T-helper 17 cell (primary cell): ENCODE data around the gene NAP1L4. TPM values are rescaled to one million over a fixed set of nuclear protein-coding genes. Genes with fewer than 3 reads are reported as not detected.
"Not testable (repeated sequence)": the region's sequence is repeated elsewhere in the genome, so short reads cannot be mapped to it uniquely, and the experiment has no call there.

ENCODE experiments used
- ATAC-seq: fragments of 150-1000 bp; cut with Tn5 transposase; 2 replicates; pipeline ENCODE4 v1.10.0; 2021; ENCODE audit warnings: mild to moderate bottlenecking, moderate library complexity
- DNase-seq, 3 donors: peaks; one replicate each; pipeline versions ENCODE4 v3.0.0 to v3.0.0-alpha.2; 2020 to 2021
- H3K9me3 ChIP-seq: one replicate; pipeline ENCODE4 v1.7.0; 2013; ENCODE audit warnings: low read length, mild to moderate bottlenecking; ENCODE audit not compliant: control insufficient read depth, poor library complexity, severe bottlenecking
- H3K27ac Mint-ChIP-seq: one replicate; pipeline ENCODE4 v1.8.0; 2022; ENCODE audit warnings: mild to moderate bottlenecking, moderate library complexity, mixed read lengths
- H3K27me3 Mint-ChIP-seq: one replicate; pipeline ENCODE4 v1.8.0; 2022; ENCODE audit warnings: mixed read lengths
- H3K36me3 Mint-ChIP-seq: one replicate; pipeline ENCODE4 v1.8.0; 2022; ENCODE audit warnings: low read depth, mixed read lengths
- H3K4me1 Mint-ChIP-seq: one replicate; pipeline ENCODE4 v1.8.0; 2022; ENCODE audit warnings: mild to moderate bottlenecking, mixed read lengths
- H3K4me3 Mint-ChIP-seq: one replicate; pipeline ENCODE4 v1.8.0; 2022; ENCODE audit warnings: mild to moderate bottlenecking, moderate library complexity, mixed read lengths
- total RNA-seq, 4 donors: library from RNA in 2 of 4; stranded (reverse) in 2 of 4; gene quantifications; one replicate each; pipeline ENCODE4 v1.2.3 and lab custom pipeline; 2022 to 2026

Gene NAP1L4
- total RNA-seq, 2 donors from 2014 or later = 229 to 275 TPM

- no peak overlapping the region for H3K27ac Mint-ChIP-seq
- no peak overlapping the region for H3K4me3 Mint-ChIP-seq
- H3K36me3 Mint-ChIP-seq = peaks cover 2% of the 10 kb centered on the region
- H3K27me3 Mint-ChIP-seq = no peaks in the 10 kb centered on the region
- H3K9me3 ChIP-seq = no peaks in the 10 kb centered on the region
- H3K4me1 Mint-ChIP-seq = peaks cover 11% of the 10 kb centered on the region
- no peak for DNase-seq
- no peak for ATAC-seq
Observed at GRCh38 chr11:2912498-2912897, 79.6 kb downstream of the NAP1L4 start.

DNA sequence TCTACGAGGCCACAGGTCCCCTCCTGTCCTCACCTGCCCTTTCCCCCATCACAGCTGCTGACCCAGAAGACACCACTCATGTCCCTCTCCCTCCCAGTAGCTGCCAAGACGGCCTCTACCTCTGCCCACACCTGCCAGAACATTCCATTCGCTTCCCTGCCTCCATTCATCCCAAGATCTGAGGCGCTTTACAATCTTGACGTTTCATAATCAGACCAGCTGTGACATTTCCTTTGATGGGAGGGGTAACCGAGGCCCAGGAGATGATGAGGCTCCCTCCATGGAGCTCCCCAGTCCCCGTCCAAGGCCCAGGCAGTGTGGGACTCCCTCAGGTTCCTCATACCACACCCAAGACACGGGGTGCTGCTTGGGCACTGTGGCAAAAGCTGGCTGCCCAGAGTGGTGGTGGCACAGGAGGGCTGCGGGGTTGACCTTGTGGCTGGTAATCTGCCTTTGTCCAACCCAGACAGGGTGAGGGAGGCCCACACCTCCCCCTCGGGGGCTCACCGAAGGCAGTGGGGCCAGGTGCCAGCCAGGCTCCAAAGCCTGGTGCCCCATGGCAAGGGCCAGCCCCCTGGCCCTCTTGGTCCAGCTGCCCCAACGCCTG, 80.2 kb downstream of the NAP1L4 start:
- H3K36me3 Mint-ChIP-seq = peaks cover 2% of the 10 kb centered on the region
- no peaks in the 10 kb centered on the region for H3K9me3 ChIP-seq
- H3K27me3 Mint-ChIP-seq = no peaks in the 10 kb centered on the region
- H3K27ac Mint-ChIP-seq = no peak overlapping the region
- ATAC-seq (no peak), DNase-seq (no peak)
- H3K4me1 Mint-ChIP-seq = peaks cover 11% of the 10 kb centered on the region
- no peak overlapping the region for H3K4me3 Mint-ChIP-seq

DNA sequence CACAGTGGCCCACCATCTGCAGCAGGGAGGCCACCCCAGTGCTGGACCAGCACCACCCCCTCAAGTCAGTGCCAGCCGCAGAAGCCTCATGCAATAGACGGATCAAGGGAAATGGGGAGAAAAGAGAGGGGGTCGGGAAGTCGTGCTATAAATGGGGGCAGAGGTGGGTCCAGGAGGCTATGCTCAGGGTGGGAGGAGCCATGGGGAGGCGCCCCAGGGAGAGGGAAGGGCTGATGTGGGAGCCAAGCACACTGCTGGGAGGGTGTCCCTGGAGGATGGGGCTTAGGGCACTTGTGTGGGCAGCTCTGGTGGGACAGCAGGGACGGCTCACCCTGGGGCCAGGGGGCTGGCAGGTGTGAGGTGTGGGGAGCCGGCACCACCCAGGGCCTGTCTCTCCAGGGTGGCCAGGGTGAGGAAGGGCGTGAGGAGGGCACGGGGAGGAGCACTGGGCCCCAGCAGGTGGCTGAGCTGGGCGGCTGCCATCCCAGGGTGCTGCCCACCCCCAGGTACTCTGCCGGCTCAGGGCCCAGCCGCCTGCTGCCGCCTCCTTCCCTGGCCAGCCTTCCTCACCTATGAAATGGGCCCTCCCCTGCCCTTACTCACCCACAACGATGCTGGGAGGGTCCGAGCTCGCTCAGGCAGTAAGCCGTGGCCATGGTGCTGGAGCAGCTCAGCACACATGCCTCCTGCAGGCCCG, 80.9 kb downstream of the NAP1L4 start:
- Mint-ChIP-seq H3K36me3 (peaks cover 2% of the 10 kb centered on the region), H3K4me1 (peaks cover 11% of the 10 kb centered on the region), H3K27ac (no peak overlapping the region), H3K27me3 (no peaks in the 10 kb centered on the region), H3K4me3 (no peak overlapping the region)
- ATAC-seq (no peak), DNase-seq (no peak)
- H3K9me3 ChIP-seq = no peaks in the 10 kb centered on the region

- H3K36me3 Mint-ChIP-seq = peaks cover 5% of the 10 kb centered on the region
- no peak overlapping the region for H3K27ac Mint-ChIP-seq
- H3K4me3 Mint-ChIP-seq = no peak overlapping the region
- no peaks in the 10 kb centered on the region for H3K9me3 ChIP-seq
- no peak for ATAC-seq
- peaks cover 11% of the 10 kb centered on the region for H3K4me1 Mint-ChIP-seq
- DNase-seq = no peak
- no peaks in the 10 kb centered on the region for H3K27me3 Mint-ChIP-seq
Observed at GRCh38 chr11:2910401-2910955, 81.7 kb downstream of the NAP1L4 start.

- DNase-seq = no peak
- Mint-ChIP-seq H3K27ac (no peak overlapping the region), H3K4me1 (peaks cover 11% of the 10 kb centered on the region)
Observed at GRCh38 chr11:2909133-2909902, 82.8 kb downstream of the NAP1L4 start.

GRCh38 chr11:2908130-2908529, 84.0 kb downstream of the NAP1L4 start:
- DNase-seq (no peak), ATAC-seq (no peak)
- H3K4me3 Mint-ChIP-seq = no peak overlapping the region
- H3K36me3 Mint-ChIP-seq = peaks cover 8% of the 10 kb centered on the region
- peaks cover 6% of the 10 kb centered on the region for H3K4me1 Mint-ChIP-seq
- no peaks in the 10 kb centered on the region for H3K9me3 ChIP-seq
- H3K27me3 Mint-ChIP-seq = no peaks in the 10 kb centered on the region
- H3K27ac Mint-ChIP-seq = no peak overlapping the region

More at GRCh38 chr11:2909133-2909902, 82.8 kb downstream of the NAP1L4 start:
- H3K27me3 Mint-ChIP-seq = no peaks in the 10 kb centered on the region
- no peak overlapping the region for H3K4me3 Mint-ChIP-seq
- no peak for ATAC-seq
- H3K9me3 ChIP-seq = no peaks in the 10 kb centered on the region
- H3K36me3 Mint-ChIP-seq = peaks cover 8% of the 10 kb centered on the region

GRCh38 chr11:2905299-2905698, 86.8 kb downstream of the NAP1L4 start:
- DNase-seq, H3K27ac Mint-ChIP-seq, H3K9me3 ChIP-seq, ATAC-seq, H3K4me3 Mint-ChIP-seq, H3K36me3 Mint-ChIP-seq, H3K27me3 Mint-ChIP-seq: not testable (repeated sequence)
- H3K4me1 Mint-ChIP-seq = peaks cover 13% of the 10 kb centered on the region

GRCh38 chr11:2904153-2905052, 87.7 kb downstream of the NAP1L4 start:
- Mint-ChIP-seq H3K27ac (peak overlapping the region; percentile 81), H3K4me3 (peak overlapping the region; percentile 75), H3K36me3 (peaks cover 6% of the 10 kb centered on the region), H3K27me3 (no peaks in the 10 kb centered on the region), H3K4me1 (peaks cover 19% of the 10 kb centered on the region)
- ATAC-seq (no peak), DNase-seq (no peak)
- H3K9me3 ChIP-seq = no peaks in the 10 kb centered on the region

DNA sequence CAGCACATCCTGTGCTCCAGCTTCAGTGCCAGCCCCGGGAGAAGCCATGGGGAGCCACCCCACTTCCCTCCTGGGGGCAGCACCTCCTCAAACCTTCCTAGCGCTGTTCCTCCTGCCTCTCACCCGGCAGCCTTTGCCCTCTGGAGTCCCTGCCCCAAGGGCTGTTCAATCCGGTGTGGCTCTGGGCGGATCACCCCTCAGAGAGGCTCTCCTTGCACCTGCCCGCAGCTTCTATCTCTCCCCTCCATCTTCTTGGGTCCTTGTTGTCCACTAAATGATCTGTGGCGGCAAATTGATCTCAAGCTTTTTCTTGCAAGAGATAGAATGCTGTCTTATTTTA, 88.5 kb downstream of the NAP1L4 start:
- DNase-seq (no peak), ATAC-seq (no peak)
- Mint-ChIP-seq H3K27ac (peak overlapping the region; percentile 81), H3K27me3 (no peaks in the 10 kb centered on the region), H3K4me1 (peaks cover 26% of the 10 kb centered on the region), H3K4me3 (peak overlapping the region; percentile 75), H3K36me3 (peaks cover 6% of the 10 kb centered on the region)
- no peaks in the 10 kb centered on the region for H3K9me3 ChIP-seq

- DNase-seq = no peak
- ATAC-seq = no peak
- H3K9me3 ChIP-seq = no peaks in the 10 kb centered on the region
- Mint-ChIP-seq H3K4me3 (peak overlapping the region; percentile 84), H3K27ac (peak overlapping the region; percentile 81), H3K36me3 (peaks cover 6% of the 10 kb centered on the region), H3K27me3 (no peaks in the 10 kb centered on the region), H3K4me1 (peaks cover 32% of the 10 kb centered on the region)
Observed at GRCh38 chr11:2902784-2903671, 89.1 kb downstream of the NAP1L4 start.

- H3K9me3 ChIP-seq = no peaks in the 10 kb centered on the region
- H3K4me3 Mint-ChIP-seq = peak overlapping the region; percentile 84
- H3K4me1 Mint-ChIP-seq = peaks cover 37% of the 10 kb centered on the region
- ATAC-seq (peak; percentile 87), DNase-seq (peak; percentile 73 to 89 (median 88))
- no peak overlapping the region for H3K27ac Mint-ChIP-seq
- H3K27me3 Mint-ChIP-seq = no peaks in the 10 kb centered on the region
- H3K36me3 Mint-ChIP-seq = peaks cover 6% of the 10 kb centered on the region
Observed at GRCh38 chr11:2901854-2902783, 90.0 kb downstream of the NAP1L4 start.
